ENCODE data around the gene TEKTIP1. TPM values are rescaled to one million over a fixed set of nuclear protein-coding genes. Genes with fewer than 3 reads are reported as not detected.

Gene TEKTIP1
- total and polyA plus RNA-seq, 10 of the 15 experiments (the other 5 are each of a cell fraction or from before 2014, with no cell fraction given) = 0.18 to 2.6 (median 0.60) TPM; not detected in 5

DNA sequence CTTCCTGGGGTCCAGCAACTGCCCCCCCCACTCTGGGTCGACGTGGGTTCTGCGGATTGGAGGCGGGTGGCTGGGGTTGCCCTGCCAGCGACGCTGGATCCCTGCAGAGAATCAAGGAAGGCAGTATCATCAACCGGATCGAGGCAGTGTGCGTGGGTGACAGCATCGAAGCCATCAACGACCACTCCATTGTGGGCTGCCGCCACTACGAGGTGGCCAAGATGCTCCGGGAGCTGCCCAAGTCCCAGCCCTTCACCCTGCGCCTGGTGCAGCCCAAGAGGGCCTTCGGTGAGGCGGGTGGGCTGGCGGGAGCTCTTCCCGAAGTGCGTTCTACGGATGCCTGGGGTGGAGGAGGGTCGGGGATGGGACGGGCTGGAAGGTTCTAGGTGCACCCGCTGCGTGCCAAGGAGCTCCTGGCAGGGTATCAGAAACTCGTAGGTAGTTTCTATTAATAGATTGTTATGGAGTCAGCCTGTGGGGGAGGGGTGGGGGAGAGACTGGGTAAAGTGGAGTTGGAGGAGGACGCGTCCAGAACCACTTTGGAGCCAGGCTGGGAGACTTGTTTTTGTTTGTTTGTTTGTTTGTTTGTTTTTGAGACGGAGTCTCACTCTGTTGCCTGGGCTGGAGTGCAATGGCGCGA lies 47.9 kb downstream of the TEKTIP1 start (continued):
- TF ChIP-seq, protein P1, sequence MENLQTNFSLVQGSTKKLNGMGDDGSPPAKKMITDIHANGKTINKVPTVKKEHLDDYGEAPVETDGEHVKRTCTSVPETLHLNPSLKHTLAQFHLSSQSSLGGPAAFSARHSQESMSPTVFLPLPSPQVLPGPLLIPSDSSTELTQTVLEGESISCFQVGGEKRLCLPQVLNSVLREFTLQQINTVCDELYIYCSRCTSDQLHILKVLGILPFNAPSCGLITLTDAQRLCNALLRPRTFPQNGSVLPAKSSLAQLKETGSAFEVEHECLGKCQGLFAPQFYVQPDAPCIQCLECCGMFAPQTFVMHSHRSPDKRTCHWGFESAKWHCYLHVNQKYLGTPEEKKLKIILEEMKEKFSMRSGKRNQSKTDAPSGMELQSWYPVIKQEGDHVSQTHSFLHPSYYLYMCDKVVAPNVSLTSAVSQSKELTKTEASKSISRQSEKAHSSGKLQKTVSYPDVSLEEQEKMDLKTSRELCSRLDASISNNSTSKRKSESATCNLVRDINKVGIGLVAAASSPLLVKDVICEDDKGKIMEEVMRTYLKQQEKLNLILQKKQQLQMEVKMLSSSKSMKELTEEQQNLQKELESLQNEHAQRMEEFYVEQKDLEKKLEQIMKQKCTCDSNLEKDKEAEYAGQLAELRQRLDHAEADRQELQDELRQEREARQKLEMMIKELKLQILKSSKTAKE (IDR thresholded peaks at IDR 0.05; ENCODE audit: low read depth, poor library complexity, severe bottlenecking) = no peak

DNA sequence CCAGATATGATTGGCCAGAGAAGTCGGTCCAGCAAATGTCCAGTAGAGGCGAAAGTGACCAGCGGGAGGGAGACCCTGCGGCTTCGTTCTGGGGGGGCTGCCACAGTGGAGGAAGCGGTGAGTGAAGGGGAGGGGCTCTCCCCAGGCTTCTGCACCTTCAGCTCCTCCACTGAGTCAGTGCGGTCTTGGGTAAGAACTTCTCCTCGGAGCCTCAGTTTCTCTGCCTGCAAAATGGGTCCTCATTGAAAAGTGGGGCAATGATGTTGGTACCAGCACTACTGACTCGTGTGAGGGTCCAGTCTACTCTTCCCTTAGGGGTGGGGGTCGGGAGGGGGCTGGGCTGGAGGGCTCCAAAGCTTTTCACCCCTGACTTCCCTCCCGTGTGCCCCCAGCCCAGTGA lies 50.5 kb downstream of the TEKTIP1 start:
- no peaks in the 10 kb centered on the region for H3K79me2 ChIP-seq (ENCODE audit: control insufficient read depth, insufficient read depth, low read length)
- no TSS peak for BruUV-seq (replicated peaks)
- DNase-seq (ENCODE audit: low read depth, low spot score) (no peak), FAIRE-seq (no peak), ATAC-seq (no peak)
- no peaks in the 10 kb centered on the region for H4K20me1 ChIP-seq (ENCODE audit: control insufficient read depth, insufficient read depth)
- no peak overlapping the region for H2AFZ ChIP-seq (ENCODE audit: control insufficient read depth, low read depth, low read length)
- H3K27ac ChIP-seq (ENCODE audit: control insufficient read depth, insufficient read depth) = no peak overlapping the region
- WGBS (ENCODE audit: insufficient coverage, insufficient replicate concordance, low lambda C conversion rate, missing lambda C conversion rate) = 57% methylated on average over 11 of the region's 11 CpGs
- H3K36me3 ChIP-seq (ENCODE audit: control insufficient read depth in 2 of 2, insufficient read depth in 2 of 2, low read length in 1 of 2) = no peaks in the 10 kb centered on the region
- peaks cover 0 to 2% of the 10 kb centered on the region in 2 experiments; a peak in 1 of 4 replicates for H3K27me3 ChIP-seq (replicated peaks in 1 of 2; ENCODE audit: control insufficient read depth in 2 of 2, insufficient read depth in 2 of 2, low read length in 1 of 2)
- SMC1A ChIA-PET (ENCODE audit: uncharacterized antibody, unreplicated experiment) = no interaction called here
- no peak overlapping the region for H3K4me3 ChIP-seq
- peaks cover 2% of the 10 kb centered on the region; the same call in 1 of the 3 replicates for H3K9me3 ChIP-seq (replicated peaks; ENCODE audit: control insufficient read depth, insufficient read depth, low read length)
- no peak overlapping the region for H3K4me2 ChIP-seq (ENCODE audit: control insufficient read depth, insufficient read depth)
- POLR2A ChIA-PET = no interaction called here
- intact Hi-C loops (cut with micrococcal nuclease; ENCODE audit: unreplicated experiment) (no loop called here), in situ Hi-C loops (cut with MboI) (no loop called here)
- H3K9ac ChIP-seq (ENCODE audit: control insufficient read depth, insufficient read depth, low read length) = no peak overlapping the region
- CTCF ChIA-PET = no interaction called here
- H3K4me1 ChIP-seq (ENCODE audit: control insufficient read depth, insufficient read depth, low read length) = no peaks in the 10 kb centered on the region
- RAD21 ChIA-PET (ENCODE audit: unreplicated experiment) = interaction anchor here (0.8 kb wide), 1 partner anchor 16 kb away, joined by 3 read pairs; no protein-coding TSS in a partner anchor
- TF ChIP-seq CEBPB (IDR thresholded peaks at IDR 0.05; ENCODE audit: borderline replicate concordance in 1 of 2, low read depth in 2 of 2, low read length in 2 of 2) (no peak), POLR2A (IDR thresholded peaks at IDR 0.05; ENCODE audit: low read depth, low read length) (no peak), ZNF217 (IDR thresholded peaks at IDR 0.05) (no peak), RELA (IDR thresholded peaks at IDR 0.05; ENCODE audit: borderline replicate concordance, partially characterized antibody) (no peak), KAT2A (conservative IDR thresholded peaks at IDR 0.05; ENCODE audit: control insufficient read depth, low read depth, low read length) (no peak), ESRRA (IDR thresholded peaks at IDR 0.05; ENCODE audit: low read length) (no peak), SMARCA5 (IDR thresholded peaks at IDR 0.05) (no peak), CREB1 (IDR thresholded peaks at IDR 0.05; ENCODE audit: low read depth) (no peak), IKZF1 (conservative IDR thresholded peaks at IDR 0.05) (no peak), SUPT20H (IDR thresholded peaks at IDR 0.05; ENCODE audit: borderline replicate concordance, control insufficient read depth, low read depth, low read length) (no peak), ZNF24 (IDR thresholded peaks at IDR 0.05) (no peak), CBFB (IDR thresholded peaks at IDR 0.05; ENCODE audit: low read depth) (no peak), YY1 (IDR thresholded peaks at IDR 0.05; ENCODE audit: low read depth, low read length) (no peak), ZNF207 (IDR thresholded peaks at IDR 0.05; ENCODE audit: borderline replicate concordance) (no peak), BCL11A (IDR thresholded peaks at IDR 0.05; ENCODE audit: low read depth, low read length) (no peak)
- TF ChIP-seq, protein P2, sequence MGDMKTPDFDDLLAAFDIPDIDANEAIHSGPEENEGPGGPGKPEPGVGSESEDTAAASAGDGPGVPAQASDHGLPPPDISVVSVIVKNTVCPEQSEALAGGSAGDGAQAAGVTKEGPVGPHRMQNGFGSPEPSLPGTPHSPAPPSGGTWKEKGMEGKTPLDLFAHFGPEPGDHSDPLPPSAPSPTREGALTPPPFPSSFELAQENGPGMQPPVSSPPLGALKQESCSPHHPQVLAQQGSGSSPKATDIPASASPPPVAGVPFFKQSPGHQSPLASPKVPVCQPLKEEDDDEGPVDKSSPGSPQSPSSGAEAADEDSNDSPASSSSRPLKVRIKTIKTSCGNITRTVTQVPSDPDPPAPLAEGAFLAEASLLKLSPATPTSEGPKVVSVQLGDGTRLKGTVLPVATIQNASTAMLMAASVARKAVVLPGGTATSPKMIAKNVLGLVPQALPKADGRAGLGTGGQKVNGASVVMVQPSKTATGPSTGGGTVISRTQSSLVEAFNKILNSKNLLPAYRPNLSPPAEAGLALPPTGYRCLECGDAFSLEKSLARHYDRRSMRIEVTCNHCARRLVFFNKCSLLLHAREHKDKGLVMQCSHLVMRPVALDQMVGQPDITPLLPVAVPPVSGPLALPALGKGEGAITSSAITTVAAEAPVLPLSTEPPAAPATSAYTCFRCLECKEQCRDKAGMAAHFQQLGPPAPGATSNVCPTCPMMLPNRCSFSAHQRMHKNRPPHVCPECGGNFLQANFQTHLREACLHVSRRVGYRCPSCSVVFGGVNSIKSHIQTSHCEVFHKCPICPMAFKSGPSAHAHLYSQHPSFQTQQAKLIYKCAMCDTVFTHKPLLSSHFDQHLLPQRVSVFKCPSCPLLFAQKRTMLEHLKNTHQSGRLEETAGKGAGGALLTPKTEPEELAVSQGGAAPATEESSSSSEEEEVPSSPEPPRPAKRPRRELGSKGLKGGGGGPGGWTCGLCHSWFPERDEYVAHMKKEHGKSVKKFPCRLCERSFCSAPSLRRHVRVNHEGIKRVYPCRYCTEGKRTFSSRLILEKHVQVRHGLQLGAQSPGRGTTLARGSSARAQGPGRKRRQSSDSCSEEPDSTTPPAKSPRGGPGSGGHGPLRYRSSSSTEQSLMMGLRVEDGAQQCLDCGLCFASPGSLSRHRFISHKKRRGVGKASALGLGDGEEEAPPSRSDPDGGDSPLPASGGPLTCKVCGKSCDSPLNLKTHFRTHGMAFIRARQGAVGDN (IDR thresholded peaks at IDR 0.05) = no peak
